NOMO-1 (cell line): ENCODE results near the gene AEBP2.

Experiments used
- DNase-seq, 2 experiments: peaks; one replicate each; lab custom pipeline; 2025; ENCODE audit not compliant: unreplicated experiment in 2 of 2; lab: John Stamatoyannopoulos, UW

AEBP2 gene

GRCh38 chr12:19496219-19496878, 57.1 kb downstream of the AEBP2 start:
- DNase-seq: no peak

- DNase-seq: no peak
These were observed 58.8 kb downstream of the AEBP2 start for GRCh38 chr12:19498099-19498498.

GRCh38 chr12:19499030-19499429, 59.7 kb downstream of the AEBP2 start:
- DNase-seq: no peak

GRCh38 chr12:19506497-19506896, 67.2 kb downstream of the AEBP2 start:
- DNase-seq: no peak

- DNase-seq: no peak
These were observed 68.5 kb downstream of the AEBP2 start for GRCh38 chr12:19507823-19508222.

GRCh38 chr12:19510461-19510860, 71.2 kb downstream of the AEBP2 start:
- no peak for DNase-seq

- DNase-seq: no peak
These were observed 75.9 kb downstream of the AEBP2 start for GRCh38 chr12:19515179-19515578.

GRCh38 chr12:19517583-19517982, 78.3 kb downstream of the AEBP2 start:
- no peak for DNase-seq

- no peak for DNase-seq
These were observed 78.9 kb downstream of the AEBP2 start for GRCh38 chr12:19518209-19518608.

GRCh38 chr12:19520646-19521415, 81.5 kb downstream of the AEBP2 start:
- no peak for DNase-seq

- DNase-seq: no peak
These were observed 86.0 kb downstream of the AEBP2 start for GRCh38 chr12:19525274-19525673.

- no peak for DNase-seq
These were observed 88.6 kb downstream of the AEBP2 start for GRCh38 chr12:19527866-19528265.

GRCh38 chr12:19528750-19529149, 89.5 kb downstream of the AEBP2 start:
- DNase-seq: no peak

GRCh38 chr12:19529951-19530636, 90.8 kb downstream of the AEBP2 start:
- no peak for DNase-seq

- DNase-seq: no peak
These were observed 91.3 kb downstream of the AEBP2 start for GRCh38 chr12:19530637-19531023.

- DNase-seq: no peak
These were observed 94.3 kb downstream of the AEBP2 start for GRCh38 chr12:19533567-19533966.

GRCh38 chr12:19539071-19539470, 99.8 kb downstream of the AEBP2 start:
- DNase-seq: no peak

GRCh38 chr12:19539836-19540235, 100.5 kb downstream of the AEBP2 start:
- no peak for DNase-seq

GRCh38 chr12:19542606-19543005, 103.3 kb downstream of the AEBP2 start:
- DNase-seq: no peak

GRCh38 chr12:19544353-19544752, 105.1 kb downstream of the AEBP2 start:
- no peak for DNase-seq

- no peak for DNase-seq
These were observed 106.0 kb downstream of the AEBP2 start for GRCh38 chr12:19545301-19545700.

GRCh38 chr12:19546027-19546426, 106.7 kb downstream of the AEBP2 start:
- DNase-seq: no peak
